Natural killer cell (primary cell): ENCODE data around the gene PDRG1. TPM values are rescaled to one million over a fixed set of nuclear protein-coding genes. Genes with fewer than 3 reads are reported as not detected.

Experiments used
- ATAC-seq, 3 donors: fragments of 150-1000 bp in 2 of 3; fragments of 200-7000 bp in 1 of 3; cut with Tn5 transposase; 1 replicate in 1 of 3; 2 replicates in 2 of 3; pipeline ENCODE4 v1.10.0; 2021; ENCODE audit warnings: mild to moderate bottlenecking in 2 of 3, moderate library complexity in 2 of 3
- DNase-seq, 2 donors: peaks; one replicate each; pipeline versions ENCODE4 v3.0.0 to v3.0.0-alpha.2; 2013 to 2021; ENCODE audit warnings: mixed read lengths in 1 of 2
- H3K27ac ChIP-seq: one replicate; pipeline ENCODE4 v1.5.1; 2013; ENCODE audit warnings: mild to moderate bottlenecking, low read length
- H3K27me3 ChIP-seq: one replicate; pipeline ENCODE4 v1.6.1; 2013; ENCODE audit warnings: low read length; ENCODE audit not compliant: control insufficient read depth, insufficient read depth
- H3K36me3 ChIP-seq: one replicate; pipeline ENCODE4 v1.6.1; 2013; ENCODE audit warnings: low read length; ENCODE audit not compliant: control insufficient read depth, insufficient read depth
- H3K4me1 ChIP-seq: one replicate; pipeline ENCODE4 v1.6.1; 2013; ENCODE audit warnings: low read length; ENCODE audit not compliant: control insufficient read depth, insufficient read depth
- H3K4me3 ChIP-seq: one replicate; pipeline ENCODE4 v1.5.1; 2013; ENCODE audit warnings: low read length
- H3K9me3 ChIP-seq: one replicate; pipeline ENCODE4 v1.6.1; 2013; ENCODE audit warnings: low read length; ENCODE audit not compliant: control insufficient read depth, insufficient read depth
- H3K27ac Mint-ChIP-seq, 2 donors: one replicate each; pipeline ENCODE4 v1.8.0; 2022; ENCODE audit warnings: mild to moderate bottlenecking in 2 of 2, mixed read lengths in 2 of 2, moderate library complexity in 1 of 2
- H3K27me3 Mint-ChIP-seq, 2 donors: one replicate each; pipeline ENCODE4 v1.8.0; 2022; ENCODE audit warnings: low read depth in 2 of 2, mixed read lengths in 2 of 2
- H3K36me3 Mint-ChIP-seq: one replicate; pipeline ENCODE4 v1.8.0; 2022; ENCODE audit warnings: mixed read lengths
- H3K4me1 Mint-ChIP-seq, 2 donors: one replicate each; pipeline ENCODE4 v1.8.0; 2022; ENCODE audit warnings: mixed read lengths in 2 of 2
- H3K4me3 Mint-ChIP-seq: one replicate; pipeline ENCODE4 v1.8.0; 2022; ENCODE audit warnings: mild to moderate bottlenecking, moderate library complexity, mixed read lengths
- H3K9me3 Mint-ChIP-seq, 2 donors: one replicate each; pipeline ENCODE4 v1.8.0; 2022; ENCODE audit warnings: mixed read lengths in 2 of 2
- WGBS: methylation state at CpG from one replicate; pipeline ENCODE4 v1.1.7; 2013; ENCODE audit warnings: missing lambda C conversion rate; ENCODE audit not compliant: insufficient coverage; 5-methylcytosine and 5-hydroxymethylcytosine counted together
- intact Hi-C: fragments of 100-400 bp; cut with micrococcal nuclease; formaldehyde crosslinking; loops from one replicate; pipeline ENCODE4 v1.14.2; 2022
- total RNA-seq, 4 donors: library from RNA; stranded (reverse); fragments of 120-200 nt in 1 of 4; gene quantifications; one replicate each; pipeline versions ENCODE4 v1.2.3 to v1.2.4, GENCODE V29; 2013 to 2022
- TF ChIP-seq, protein P1 (sequence below): fragments of 200-600 bp; IDR thresholded peaks from one replicate; pipeline ENCODE4 v1.8.0; 2022; ENCODE audit warnings: antibody characterized with exemption

Gene PDRG1
- total RNA-seq, 3 donors from 2014 or later (not counting 1 experiment from before 2014, with no cell fraction given): 9.0 to 12.8 (median 10.4) TPM

- H3K27ac ChIP-seq: no peak overlapping the region
- 89% methylated on average over 11 of the region's 11 CpGs for WGBS
- peaks cover 6 to 7% of the 10 kb centered on the region in 2 donors for H3K27me3 Mint-ChIP-seq
- H3K4me1 Mint-ChIP-seq: peaks cover 5 to 6% of the 10 kb centered on the region in 2 donors
- H3K9me3 ChIP-seq: no peaks in the 10 kb centered on the region
- H3K27me3 ChIP-seq: no peaks in the 10 kb centered on the region
- peak in 1 of 3 donors; percentile 12 for ATAC-seq
- H3K9me3 Mint-ChIP-seq: no peaks in the 10 kb centered on the region
- H3K4me3 Mint-ChIP-seq: no peak overlapping the region
- H3K36me3 ChIP-seq: no peaks in the 10 kb centered on the region
- intact Hi-C loops: no loop called here
- no peaks in the 10 kb centered on the region for H3K36me3 Mint-ChIP-seq
- TF ChIP-seq, protein P1, sequence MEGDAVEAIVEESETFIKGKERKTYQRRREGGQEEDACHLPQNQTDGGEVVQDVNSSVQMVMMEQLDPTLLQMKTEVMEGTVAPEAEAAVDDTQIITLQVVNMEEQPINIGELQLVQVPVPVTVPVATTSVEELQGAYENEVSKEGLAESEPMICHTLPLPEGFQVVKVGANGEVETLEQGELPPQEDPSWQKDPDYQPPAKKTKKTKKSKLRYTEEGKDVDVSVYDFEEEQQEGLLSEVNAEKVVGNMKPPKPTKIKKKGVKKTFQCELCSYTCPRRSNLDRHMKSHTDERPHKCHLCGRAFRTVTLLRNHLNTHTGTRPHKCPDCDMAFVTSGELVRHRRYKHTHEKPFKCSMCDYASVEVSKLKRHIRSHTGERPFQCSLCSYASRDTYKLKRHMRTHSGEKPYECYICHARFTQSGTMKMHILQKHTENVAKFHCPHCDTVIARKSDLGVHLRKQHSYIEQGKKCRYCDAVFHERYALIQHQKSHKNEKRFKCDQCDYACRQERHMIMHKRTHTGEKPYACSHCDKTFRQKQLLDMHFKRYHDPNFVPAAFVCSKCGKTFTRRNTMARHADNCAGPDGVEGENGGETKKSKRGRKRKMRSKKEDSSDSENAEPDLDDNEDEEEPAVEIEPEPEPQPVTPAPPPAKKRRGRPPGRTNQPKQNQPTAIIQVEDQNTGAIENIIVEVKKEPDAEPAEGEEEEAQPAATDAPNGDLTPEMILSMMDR: no peak
- no peaks in the 10 kb centered on the region for H3K4me1 ChIP-seq
- no peak for DNase-seq
- H3K27ac Mint-ChIP-seq: no peak overlapping the region
- no peak overlapping the region for H3K4me3 ChIP-seq
Measured at GRCh38 chr20:31908424-31908823, 43.4 kb downstream of the PDRG1 start.

DNA sequence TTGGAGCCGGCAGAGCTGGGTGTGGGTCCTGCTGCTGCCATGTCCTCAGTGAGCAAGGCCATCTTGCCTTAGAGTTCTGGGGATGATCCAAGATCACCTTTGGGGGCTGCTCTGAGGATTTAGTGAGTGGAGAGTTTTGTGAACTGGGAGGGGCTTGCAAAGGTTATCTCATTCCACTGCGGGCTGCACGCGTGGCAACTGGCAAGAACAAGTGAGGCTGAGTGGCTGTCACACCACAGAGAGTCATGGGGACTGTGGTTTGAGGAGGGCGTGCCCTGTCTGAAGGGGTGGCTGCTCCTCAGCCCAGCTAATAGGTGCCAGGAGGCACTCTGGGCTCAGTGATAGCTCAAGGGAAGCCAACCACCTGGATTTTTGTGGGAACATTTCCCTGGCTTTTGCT lies 43.8 kb downstream of the PDRG1 start:
- H3K4me1 Mint-ChIP-seq: peaks cover 5 to 6% of the 10 kb centered on the region in 2 donors
- H3K36me3 Mint-ChIP-seq: no peaks in the 10 kb centered on the region
- no peak overlapping the region for H3K4me3 ChIP-seq
- H3K27ac Mint-ChIP-seq: no peak overlapping the region
- no peaks in the 10 kb centered on the region for H3K4me1 ChIP-seq
- H3K9me3 Mint-ChIP-seq: no peaks in the 10 kb centered on the region
- WGBS: 56% methylated on average over 5 of the region's 5 CpGs
- intact Hi-C loops: no loop called here
- peaks cover 6 to 7% of the 10 kb centered on the region in 2 donors for H3K27me3 Mint-ChIP-seq
- no peaks in the 10 kb centered on the region for H3K36me3 ChIP-seq
- DNase-seq (no peak), ATAC-seq (peak; percentile 51 to 87 (median 76))
- H3K4me3 Mint-ChIP-seq: no peak overlapping the region
- H3K27me3 ChIP-seq: no peaks in the 10 kb centered on the region
- no peak overlapping the region for H3K27ac ChIP-seq
- TF ChIP-seq, protein P1: no peak
- no peaks in the 10 kb centered on the region for H3K9me3 ChIP-seq

- Histone ChIP-seq H3K36me3 (no peaks in the 10 kb centered on the region), H3K27ac (no peak overlapping the region), H3K27me3 (no peaks in the 10 kb centered on the region), H3K9me3 (no peaks in the 10 kb centered on the region), H3K4me3 (no peak overlapping the region), H3K4me1 (no peaks in the 10 kb centered on the region)
- ATAC-seq (no peak), DNase-seq (no peak)
- intact Hi-C loops: no loop called here
- Mint-ChIP-seq H3K27ac (no peak overlapping the region), H3K36me3 (no peaks in the 10 kb centered on the region), H3K9me3 (no peaks in the 10 kb centered on the region), H3K4me1 (peaks cover 5 to 6% of the 10 kb centered on the region in 2 donors), H3K27me3 (peaks cover 3 to 7% of the 10 kb centered on the region in 2 donors), H3K4me3 (no peak overlapping the region)
- WGBS: 98% methylated on average over 5 of the region's 5 CpGs
- TF ChIP-seq, protein P1: no peak
Measured at GRCh38 chr20:31907046-31907445, 44.8 kb downstream of the PDRG1 start.

- no peak overlapping the region for H3K27ac Mint-ChIP-seq
- Histone ChIP-seq H3K9me3 (no peaks in the 10 kb centered on the region), H3K27me3 (no peaks in the 10 kb centered on the region), H3K36me3 (no peaks in the 10 kb centered on the region), H3K4me3 (no peak overlapping the region), H3K4me1 (no peaks in the 10 kb centered on the region), H3K27ac (no peak overlapping the region)
- intact Hi-C loops: no loop called here
- H3K27me3 Mint-ChIP-seq: peaks cover 3 to 7% of the 10 kb centered on the region in 2 donors
- no peak for DNase-seq
- 96% methylated on average over 5 of the region's 5 CpGs for whole genome bisulfite sequencing
- no peak overlapping the region for H3K4me3 Mint-ChIP-seq
- no peaks in the 10 kb centered on the region for H3K36me3 Mint-ChIP-seq
- no peaks in the 10 kb centered on the region for H3K9me3 Mint-ChIP-seq
- peaks cover 5 to 6% of the 10 kb centered on the region in 2 donors for H3K4me1 Mint-ChIP-seq
- ATAC-seq: no peak
- TF ChIP-seq, protein P1: no peak
Measured at GRCh38 chr20:31906001-31906400, 45.8 kb downstream of the PDRG1 start.
